DND-41 (cell line): ENCODE data around the gene CIRBP.

Experiments
- ATAC-seq: fragments of 200-7000 bp; cut with Tn5 transposase; 3 replicates; pipeline ENCODE4 v1.9.1; 2021; ENCODE audit warnings: low read depth; ENCODE audit not compliant: insufficient read depth
- DNase-seq: peaks from one replicate; pipeline ENCODE4 v3.0.0-alpha.2; 2020
- H2AFZ ChIP-seq: 2 replicates; pipeline ENCODE4 v1.6.0; 2012; ENCODE audit warnings: low read depth, low read length
- H3K27ac ChIP-seq: 2 replicates; pipeline ENCODE4 v1.5.1; 2012; ENCODE audit warnings: low read length, inconsistent platforms
- H3K27me3 ChIP-seq: fragments of 200-600 bp; sonication (generic); 2 replicates; pipeline ENCODE4 v1.6.0; 2012; ENCODE audit warnings: low read length, mild to moderate bottlenecking, inconsistent platforms; ENCODE audit not compliant: insufficient read depth, poor library complexity
- H3K36me3 ChIP-seq: 2 replicates; pipeline ENCODE4 v1.5.1; 2012; ENCODE audit warnings: low read length, inconsistent platforms; ENCODE audit not compliant: insufficient read depth
- H3K4me1 ChIP-seq: 2 replicates; pipeline ENCODE4 v1.5.1; 2012; ENCODE audit warnings: mild to moderate bottlenecking, low read length; ENCODE audit not compliant: insufficient read depth
- H3K4me2 ChIP-seq: 2 replicates; pipeline ENCODE4 v1.6.0; 2012; ENCODE audit warnings: mild to moderate bottlenecking, moderate library complexity, low read length, inconsistent platforms; ENCODE audit not compliant: insufficient read depth
- H3K4me3 ChIP-seq, 2 experiments: fragments of 200-600 bp in 1 of 2; shearing (Covaris generic) in 1 of 2; 2 replicates each; pipeline ENCODE4 v1.5.1; 2012 to 2016; ENCODE audit warnings: inconsistent platforms in 2 of 2, low read length in 2 of 2, mild to moderate bottlenecking in 2 of 2, low read depth in 1 of 2, moderate library complexity in 1 of 2
- H3K79me2 ChIP-seq: 2 replicates; pipeline ENCODE4 v1.6.0; 2012; ENCODE audit warnings: low read length, inconsistent platforms; ENCODE audit not compliant: insufficient read depth
- H3K9ac ChIP-seq: 2 replicates; pipeline ENCODE4 v1.6.0; 2012; ENCODE audit warnings: low read depth, mild to moderate bottlenecking, inconsistent platforms, low read length, moderate library complexity
- H3K9me3 ChIP-seq: 2 replicates; pipeline ENCODE4 v1.5.1; 2012; ENCODE audit warnings: low read length, moderate library complexity, mild to moderate bottlenecking, inconsistent platforms; ENCODE audit not compliant: insufficient read depth, severe bottlenecking
- H4K20me1 ChIP-seq: 2 replicates; pipeline ENCODE4 v1.6.0; 2012; ENCODE audit warnings: low read length; ENCODE audit not compliant: insufficient read depth
- CTCF ChIP-seq: IDR thresholded peaks from 2 replicates; pipeline ENCODE4 v1.5.1; 2012; ENCODE audit warnings: borderline replicate concordance, low read length, moderate library complexity, mild to moderate bottlenecking; ENCODE audit not compliant: poor library complexity, severe bottlenecking; ENCODE audit errors: extremely low read depth
- EZH2 ChIP-seq: IDR thresholded peaks from 3 replicates; pipeline ENCODE4 v1.6.1; 2012; ENCODE audit warnings: borderline replicate concordance, low read depth, mild to moderate bottlenecking, moderate library complexity, low read length, inconsistent platforms; ENCODE audit not compliant: severe bottlenecking

The CIRBP gene

GRCh38 chr19:1296078-1296477 is 26.9 kb downstream of the CIRBP start:
- H3K4me1 ChIP-seq = no peaks in the 10 kb centered on the region
- no peak overlapping the region for H3K4me2 ChIP-seq
- H4K20me1 ChIP-seq = no peaks in the 10 kb centered on the region
- H3K9ac ChIP-seq = no peak overlapping the region
- DNase-seq (no peak), ATAC-seq (no peak)
- no peak for TF ChIP-seq EZH2
- no peak for TF ChIP-seq CTCF
- H3K4me3 ChIP-seq = no peak overlapping the region
- H2AFZ ChIP-seq = no peak overlapping the region
- no peaks in the 10 kb centered on the region for H3K79me2 ChIP-seq
- no peaks in the 10 kb centered on the region for H3K36me3 ChIP-seq
- H3K27ac ChIP-seq = no peak overlapping the region
- no peaks in the 10 kb centered on the region for H3K9me3 ChIP-seq
- H3K27me3 ChIP-seq = no peaks in the 10 kb centered on the region

DNA sequence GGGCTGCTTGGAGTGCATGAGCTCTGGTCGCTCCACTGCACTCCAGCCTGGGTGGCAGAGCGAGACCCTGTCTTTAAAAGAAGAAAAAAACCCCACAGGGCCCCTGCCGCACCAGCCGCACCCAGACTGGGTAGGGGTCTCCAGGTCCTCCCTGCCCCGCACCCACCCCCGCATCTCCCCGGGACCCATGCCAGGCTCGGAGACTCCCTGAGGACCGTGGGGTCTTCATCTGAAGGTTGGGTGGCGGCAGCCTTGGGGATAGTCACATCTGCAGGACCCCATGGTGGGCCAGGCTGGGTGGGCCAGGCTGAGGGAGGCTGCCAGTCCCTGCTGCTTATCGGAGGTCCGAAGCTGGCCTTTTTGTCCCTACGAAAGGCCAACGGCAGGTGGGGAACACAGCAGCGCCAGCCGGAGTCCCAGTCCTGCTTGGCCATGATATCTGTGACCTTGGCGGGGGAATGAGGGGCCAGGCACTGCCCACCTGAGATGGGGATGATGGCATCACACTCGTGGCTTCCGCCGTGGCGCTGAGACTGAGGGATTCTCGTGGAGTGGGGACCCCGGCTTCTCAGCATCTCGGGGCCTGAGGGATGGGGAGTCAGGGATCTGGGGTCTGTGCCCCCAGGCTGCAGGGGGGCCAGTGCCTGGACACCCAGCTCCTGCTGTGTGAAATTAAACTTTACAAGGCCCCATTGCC is 27.6 kb downstream of the CIRBP start:
- DNase-seq (no peak), ATAC-seq (no peak)
- TF ChIP-seq CTCF = no peak
- no peak for TF ChIP-seq EZH2
- no peak overlapping the region for H3K27ac ChIP-seq
- H3K79me2 ChIP-seq = no peaks in the 10 kb centered on the region
- no peaks in the 10 kb centered on the region for H3K27me3 ChIP-seq
- H3K36me3 ChIP-seq = no peaks in the 10 kb centered on the region
- no peak overlapping the region for H3K9ac ChIP-seq
- no peaks in the 10 kb centered on the region for H3K4me1 ChIP-seq
- no peaks in the 10 kb centered on the region for H4K20me1 ChIP-seq
- no peak overlapping the region for H2AFZ ChIP-seq
- H3K4me2 ChIP-seq = no peak overlapping the region
- no peak overlapping the region for H3K4me3 ChIP-seq
- H3K9me3 ChIP-seq = no peaks in the 10 kb centered on the region

GRCh38 chr19:1298235-1298634 is 29.1 kb downstream of the CIRBP start:
- Histone ChIP-seq H3K4me1 (no peaks in the 10 kb centered on the region), H3K27ac (no peak overlapping the region), H3K4me3 (no peak overlapping the region), H3K9ac (no peak overlapping the region), H3K27me3 (no peaks in the 10 kb centered on the region), H3K4me2 (no peak overlapping the region), H2AFZ (no peak overlapping the region), H3K79me2 (no peaks in the 10 kb centered on the region), H3K36me3 (no peaks in the 10 kb centered on the region), H3K9me3 (no peaks in the 10 kb centered on the region), H4K20me1 (no peaks in the 10 kb centered on the region)
- DNase-seq (no peak), ATAC-seq (no peak)
- TF ChIP-seq CTCF (no peak), EZH2 (no peak)
